A673 (cell line): ENCODE results near the gene RNF8. TPM values are rescaled to one million over a fixed set of nuclear protein-coding genes. Genes with fewer than 3 reads are reported as not detected.

Source experiments
- BruUV-seq: library from RNA; stranded (reverse); fragments of 400-500 nt; replicated peaks from 2 replicates; lab custom pipeline; 2021; lab: Mats Ljungman, UMichigan
- CTCF ChIA-PET: fragments of 300-600 bp; sonication (Branson Sonifier 250); formaldehyde crosslinking; loops from one replicate; lab custom pipeline; 2022; ENCODE audit warnings: antibody characterized with exemption; lab: Charles Lee
- POLR2A ChIA-PET: fragments of 300-600 bp; sonication (Branson Sonifier 250); formaldehyde crosslinking; loops from one replicate; lab custom pipeline; 2022; ENCODE audit warnings: antibody characterized with exemption; ENCODE audit not compliant: low non-redundant PET; lab: Charles Lee
- DNase-seq: peaks from one replicate; pipeline ENCODE4 v3.0.0-alpha.2; 2015; ENCODE audit warnings: low spot score
- H3K27ac ChIP-seq: fragments of 200-600 bp; sonication (generic); 2 replicates; pipeline ENCODE4 v1.5.1; 2016; ENCODE audit warnings: mixed run types, low read depth, mild to moderate bottlenecking, mixed read lengths, antibody characterized with exemption, low read length; ENCODE audit not compliant: poor library complexity, severe bottlenecking
- H3K27me3 ChIP-seq: fragments of 200-600 bp; sonication (generic); replicated peaks from 2 replicates; pipeline ENCODE4 v1.6.1; 2017; ENCODE audit warnings: mixed run types, low read depth, mild to moderate bottlenecking, mixed read lengths, antibody characterized with exemption, low read length; ENCODE audit not compliant: insufficient read depth, poor library complexity
- H3K36me3 ChIP-seq: fragments of 200-600 bp; sonication (generic); 2 replicates; pipeline ENCODE4 v1.6.1; 2016; ENCODE audit warnings: mixed run types, mild to moderate bottlenecking, mixed read lengths, antibody characterized with exemption, low read length; ENCODE audit not compliant: insufficient read depth, poor library complexity, severe bottlenecking
- H3K4me1 ChIP-seq: fragments of 200-600 bp; sonication (generic); 2 replicates; pipeline ENCODE4 v1.6.1; 2017; ENCODE audit warnings: mixed run types, mild to moderate bottlenecking, mixed read lengths, antibody characterized with exemption, low read length; ENCODE audit not compliant: insufficient read depth, poor library complexity, severe bottlenecking
- H3K4me3 ChIP-seq: fragments of 200-600 bp; sonication (generic); 2 replicates; pipeline ENCODE4 v1.5.1; 2016; ENCODE audit warnings: low read depth, mixed run types, mild to moderate bottlenecking, mixed read lengths, low read length; ENCODE audit not compliant: poor library complexity, severe bottlenecking
- H3K9me3 ChIP-seq: fragments of 200-600 bp; sonication (generic); 2 replicates; pipeline ENCODE4 v1.6.1; 2016; ENCODE audit warnings: mixed run types, low read depth, mild to moderate bottlenecking, mixed read lengths, antibody characterized with exemption, low read length; ENCODE audit not compliant: poor library complexity, severe bottlenecking
- EZH2 ChIP-seq: fragments of 200-600 bp; sonication (generic); IDR thresholded peaks from 2 replicates; pipeline ENCODE4 v1.6.1; 2017; ENCODE audit warnings: borderline replicate concordance, low read depth, mild to moderate bottlenecking, mixed read lengths, antibody characterized with exemption, low read length; ENCODE audit not compliant: poor library complexity, severe bottlenecking
- intact Hi-C: fragments of 100-400 bp; cut with micrococcal nuclease; formaldehyde crosslinking; loops from one replicate; pipeline ENCODE4 v1.10.0; 2022; ENCODE audit not compliant: unreplicated experiment
- total RNA-seq: library from RNA; stranded (reverse); gene quantifications from 2 replicates; pipeline ENCODE4 v1.2.3, GENCODE V29; 2021
- TF ChIP-seq, protein P1 (sequence below): fragments of 300-800, 200-600 bp; sonication (generic); conservative IDR thresholded peaks from 2 replicates; pipeline ENCODE4 v1.5.1; 2017; ENCODE audit warnings: low read depth, mild to moderate bottlenecking, antibody characterized with exemption, low read length, moderate library complexity, mixed read lengths

RNF8 gene
- total RNA-seq, 1 experiment from 2014 or later = 25.6 TPM

DNA sequence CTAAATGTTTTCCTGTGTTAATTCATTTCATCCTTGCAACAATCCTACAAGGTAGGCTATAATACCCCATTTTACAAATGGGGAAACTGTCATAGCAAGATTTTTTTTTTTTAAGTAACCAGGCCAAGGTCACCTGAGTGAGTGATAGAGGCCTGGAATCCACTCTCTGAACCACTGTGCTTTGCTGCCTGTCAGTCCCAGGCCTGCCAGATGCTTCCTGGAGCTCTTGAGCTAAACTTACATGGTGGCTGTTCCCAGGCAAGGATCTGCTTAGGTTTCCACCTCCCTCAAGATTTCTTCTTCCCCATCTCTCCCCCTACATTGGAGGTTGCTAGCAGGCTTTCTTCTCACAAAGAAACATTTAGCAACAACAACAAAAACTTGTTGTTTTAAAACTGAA, 32.7 kb upstream of the RNF8 start:
- no peaks in the 10 kb centered on the region for H3K27me3 ChIP-seq
- TF ChIP-seq EZH2 = no peak
- TF ChIP-seq, protein P1, sequence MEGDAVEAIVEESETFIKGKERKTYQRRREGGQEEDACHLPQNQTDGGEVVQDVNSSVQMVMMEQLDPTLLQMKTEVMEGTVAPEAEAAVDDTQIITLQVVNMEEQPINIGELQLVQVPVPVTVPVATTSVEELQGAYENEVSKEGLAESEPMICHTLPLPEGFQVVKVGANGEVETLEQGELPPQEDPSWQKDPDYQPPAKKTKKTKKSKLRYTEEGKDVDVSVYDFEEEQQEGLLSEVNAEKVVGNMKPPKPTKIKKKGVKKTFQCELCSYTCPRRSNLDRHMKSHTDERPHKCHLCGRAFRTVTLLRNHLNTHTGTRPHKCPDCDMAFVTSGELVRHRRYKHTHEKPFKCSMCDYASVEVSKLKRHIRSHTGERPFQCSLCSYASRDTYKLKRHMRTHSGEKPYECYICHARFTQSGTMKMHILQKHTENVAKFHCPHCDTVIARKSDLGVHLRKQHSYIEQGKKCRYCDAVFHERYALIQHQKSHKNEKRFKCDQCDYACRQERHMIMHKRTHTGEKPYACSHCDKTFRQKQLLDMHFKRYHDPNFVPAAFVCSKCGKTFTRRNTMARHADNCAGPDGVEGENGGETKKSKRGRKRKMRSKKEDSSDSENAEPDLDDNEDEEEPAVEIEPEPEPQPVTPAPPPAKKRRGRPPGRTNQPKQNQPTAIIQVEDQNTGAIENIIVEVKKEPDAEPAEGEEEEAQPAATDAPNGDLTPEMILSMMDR = no peak
- no peak overlapping the region for H3K4me3 ChIP-seq
- peaks cover 25% of the 10 kb centered on the region for H3K36me3 ChIP-seq
- H3K27ac ChIP-seq = no peak overlapping the region
- DNase-seq = no peak
- no peaks in the 10 kb centered on the region for H3K9me3 ChIP-seq
- peaks cover 10% of the 10 kb centered on the region for H3K4me1 ChIP-seq
- intact Hi-C loops = no loop called here
- CTCF ChIA-PET = no interaction called here
- POLR2A ChIA-PET = no interaction called here
- BruUV-seq = no TSS peak

DNA sequence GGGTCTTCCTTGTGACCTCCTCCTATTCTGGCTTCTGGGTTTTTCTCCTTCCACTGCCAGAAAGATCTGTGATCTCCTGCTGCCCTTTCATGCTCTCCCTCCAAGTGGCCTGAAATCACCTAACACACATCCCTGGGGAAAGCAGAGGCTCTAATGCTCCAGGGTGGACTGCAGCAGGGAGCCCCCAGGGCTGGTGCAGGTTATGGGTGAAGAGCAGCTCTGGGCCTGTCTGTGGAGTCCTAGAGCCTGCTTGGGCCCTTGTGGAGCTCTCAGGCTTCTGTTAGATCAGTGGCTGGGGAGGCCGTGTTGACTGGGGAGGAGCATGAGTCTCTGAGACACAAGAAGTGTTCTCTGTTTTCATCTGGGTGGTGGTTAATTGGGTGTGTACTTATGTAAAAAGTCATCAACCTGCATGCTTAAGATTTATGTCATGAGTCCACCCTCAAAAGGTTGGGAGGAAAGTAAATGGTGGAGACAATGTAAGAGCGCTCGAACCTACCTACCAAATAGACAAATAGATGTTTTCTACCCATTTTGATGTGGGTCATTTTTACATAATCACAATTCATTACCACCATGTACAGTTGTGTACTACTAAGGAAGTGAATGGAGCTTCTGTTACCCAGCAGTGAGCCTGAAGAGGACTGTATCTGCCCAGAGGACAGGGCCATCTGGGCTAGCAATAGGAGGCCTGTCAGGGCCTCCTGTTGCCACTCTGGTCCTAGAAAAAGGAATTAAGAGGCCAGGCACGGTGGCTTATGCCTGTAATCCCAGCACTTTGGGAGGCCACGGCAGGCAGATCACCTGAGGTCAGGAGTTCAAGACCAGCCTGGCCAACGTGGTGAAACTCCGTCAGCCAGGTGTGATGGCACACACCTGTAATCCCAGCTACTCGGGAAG, 32.0 kb upstream of the RNF8 start:
- DNase-seq = no peak
- H3K4me3 ChIP-seq = no peak overlapping the region
- POLR2A ChIA-PET = no interaction called here
- H3K9me3 ChIP-seq = no peaks in the 10 kb centered on the region
- H3K4me1 ChIP-seq = peaks cover 10% of the 10 kb centered on the region
- H3K36me3 ChIP-seq = peaks cover 23% of the 10 kb centered on the region
- intact Hi-C loops = no loop called here
- H3K27me3 ChIP-seq = no peaks in the 10 kb centered on the region
- CTCF ChIA-PET = no interaction called here
- H3K27ac ChIP-seq = no peak overlapping the region
- BruUV-seq = no TSS peak
- TF ChIP-seq EZH2 = no peak
- TF ChIP-seq, protein P1 = no peak

DNA sequence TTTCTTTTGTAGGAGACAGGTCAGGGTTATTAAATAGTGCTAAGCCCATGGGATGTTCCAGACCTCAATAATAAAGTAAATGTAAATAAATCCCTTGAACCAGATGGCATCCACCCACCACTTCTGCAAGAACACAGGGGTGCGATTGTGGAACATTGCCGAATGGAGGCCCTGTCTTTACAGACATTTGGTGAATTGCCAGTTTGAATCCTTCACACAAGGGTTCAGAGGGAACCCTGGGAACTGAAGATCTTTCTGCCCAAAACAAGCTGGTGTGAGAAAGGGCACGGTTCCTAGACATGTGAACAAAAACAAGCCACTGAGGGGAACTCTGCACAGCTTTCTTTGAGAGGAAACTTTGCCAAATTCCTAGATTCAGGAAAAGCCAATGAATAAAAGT, 30.2 kb upstream of the RNF8 start:
- Histone ChIP-seq H3K36me3 (peaks cover 13% of the 10 kb centered on the region), H3K9me3 (no peaks in the 10 kb centered on the region), H3K4me3 (no peak overlapping the region), H3K4me1 (peaks cover 10% of the 10 kb centered on the region), H3K27ac (no peak overlapping the region), H3K27me3 (no peaks in the 10 kb centered on the region)
- CTCF ChIA-PET = no interaction called here
- DNase-seq = peak; percentile 41
- TF ChIP-seq, protein P1 = no peak
- TF ChIP-seq EZH2 = no peak
- no TSS peak for BruUV-seq
- POLR2A ChIA-PET = no interaction called here
- intact Hi-C loops = no loop called here
